ENCODE measurements around the gene KAT8. TPM values are rescaled to one million over a fixed set of nuclear protein-coding genes. Genes with fewer than 3 reads are reported as not detected.

Gene KAT8
- total and polyA plus RNA-seq, 9 of the 15 experiments (the other 6 are each of a cell fraction or from before 2014, with no cell fraction given): 10.0 to 98.5 (median 76.4) TPM

DNA sequence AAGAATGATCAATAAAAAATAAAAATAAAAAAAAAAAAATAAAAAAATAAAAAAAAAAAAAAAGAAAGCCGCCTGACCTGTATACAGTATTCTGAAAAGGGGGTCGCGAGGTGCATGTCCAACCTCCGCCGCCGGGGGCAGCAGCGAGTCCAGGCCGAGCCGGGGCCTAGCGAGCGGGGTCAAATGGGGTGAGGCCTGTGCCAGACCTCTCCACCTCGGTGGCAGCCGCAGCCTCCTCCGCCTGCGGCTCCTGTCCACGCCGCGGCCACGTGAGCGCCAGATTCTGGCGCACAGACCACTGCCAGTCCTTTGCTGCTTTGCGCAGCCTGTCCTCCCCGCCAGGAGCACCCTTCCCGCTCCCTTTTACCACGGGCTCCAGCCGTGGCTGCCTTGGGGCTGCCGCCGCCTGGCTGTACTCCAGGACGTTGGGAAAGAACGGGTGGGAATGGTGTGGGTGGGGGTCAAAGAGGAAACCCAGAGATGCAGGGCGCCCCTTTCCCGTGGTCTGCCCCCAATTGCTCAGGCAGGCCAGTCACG, 11.7 kb upstream of the KAT8 start (continued):
- TF ChIP-seq, protein P1, sequence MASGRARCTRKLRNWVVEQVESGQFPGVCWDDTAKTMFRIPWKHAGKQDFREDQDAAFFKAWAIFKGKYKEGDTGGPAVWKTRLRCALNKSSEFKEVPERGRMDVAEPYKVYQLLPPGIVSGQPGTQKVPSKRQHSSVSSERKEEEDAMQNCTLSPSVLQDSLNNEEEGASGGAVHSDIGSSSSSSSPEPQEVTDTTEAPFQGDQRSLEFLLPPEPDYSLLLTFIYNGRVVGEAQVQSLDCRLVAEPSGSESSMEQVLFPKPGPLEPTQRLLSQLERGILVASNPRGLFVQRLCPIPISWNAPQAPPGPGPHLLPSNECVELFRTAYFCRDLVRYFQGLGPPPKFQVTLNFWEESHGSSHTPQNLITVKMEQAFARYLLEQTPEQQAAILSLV (tag; IDR thresholded peaks at IDR 0.05): no peak
- TF ChIP-seq PRPF4 (IDR thresholded peaks at IDR 0.05; ENCODE audit: insufficient read depth, low read depth, low read length, poor library complexity, severe bottlenecking): no peak
- TF ChIP-seq MAZ (CRISPR knock-in tag; conservative IDR thresholded peaks at IDR 0.05 in 1 of 2, IDR thresholded peaks at IDR 0.05 in 1 of 2): peak; percentile 76
- TF ChIP-seq MCM2 (IDR thresholded peaks at IDR 0.05; ENCODE audit: low read depth): no peak
- 0 out of 2 replicates have a peak, but pooled peaks have one; percentile 46 for TF ChIP-seq CBFB (CRISPR knock-in tag; IDR thresholded peaks at IDR 0.05)
- no peak for TF ChIP-seq GATA2 (CRISPR knock-in tag; IDR thresholded peaks at IDR 0.05)
- TF ChIP-seq NFIX (CRISPR knock-in tag; IDR thresholded peaks at IDR 0.05; ENCODE audit: low read depth): no peak
- TF ChIP-seq, protein P2, sequence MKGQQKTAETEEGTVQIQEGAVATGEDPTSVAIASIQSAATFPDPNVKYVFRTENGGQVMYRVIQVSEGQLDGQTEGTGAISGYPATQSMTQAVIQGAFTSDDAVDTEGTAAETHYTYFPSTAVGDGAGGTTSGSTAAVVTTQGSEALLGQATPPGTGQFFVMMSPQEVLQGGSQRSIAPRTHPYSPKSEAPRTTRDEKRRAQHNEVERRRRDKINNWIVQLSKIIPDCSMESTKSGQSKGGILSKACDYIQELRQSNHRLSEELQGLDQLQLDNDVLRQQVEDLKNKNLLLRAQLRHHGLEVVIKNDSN (CRISPR knock-in tag; IDR thresholded peaks at IDR 0.05): peak; percentile 82
- 0 out of 2 replicates have a peak, but pooled peaks have one; percentile 20 for TF ChIP-seq MEF2D (tag; conservative IDR thresholded peaks at IDR 0.05; ENCODE audit: low read depth)
- no peak for TF ChIP-seq DIDO1 (tag; IDR thresholded peaks at IDR 0.05; ENCODE audit: low read depth)
- TF ChIP-seq, protein P3, sequence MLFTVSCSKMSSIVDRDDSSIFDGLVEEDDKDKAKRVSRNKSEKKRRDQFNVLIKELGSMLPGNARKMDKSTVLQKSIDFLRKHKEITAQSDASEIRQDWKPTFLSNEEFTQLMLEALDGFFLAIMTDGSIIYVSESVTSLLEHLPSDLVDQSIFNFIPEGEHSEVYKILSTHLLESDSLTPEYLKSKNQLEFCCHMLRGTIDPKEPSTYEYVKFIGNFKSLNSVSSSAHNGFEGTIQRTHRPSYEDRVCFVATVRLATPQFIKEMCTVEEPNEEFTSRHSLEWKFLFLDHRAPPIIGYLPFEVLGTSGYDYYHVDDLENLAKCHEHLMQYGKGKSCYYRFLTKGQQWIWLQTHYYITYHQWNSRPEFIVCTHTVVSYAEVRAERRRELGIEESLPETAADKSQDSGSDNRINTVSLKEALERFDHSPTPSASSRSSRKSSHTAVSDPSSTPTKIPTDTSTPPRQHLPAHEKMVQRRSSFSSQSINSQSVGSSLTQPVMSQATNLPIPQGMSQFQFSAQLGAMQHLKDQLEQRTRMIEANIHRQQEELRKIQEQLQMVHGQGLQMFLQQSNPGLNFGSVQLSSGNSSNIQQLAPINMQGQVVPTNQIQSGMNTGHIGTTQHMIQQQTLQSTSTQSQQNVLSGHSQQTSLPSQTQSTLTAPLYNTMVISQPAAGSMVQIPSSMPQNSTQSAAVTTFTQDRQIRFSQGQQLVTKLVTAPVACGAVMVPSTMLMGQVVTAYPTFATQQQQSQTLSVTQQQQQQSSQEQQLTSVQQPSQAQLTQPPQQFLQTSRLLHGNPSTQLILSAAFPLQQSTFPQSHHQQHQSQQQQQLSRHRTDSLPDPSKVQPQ (CRISPR knock-in tag; IDR thresholded peaks at IDR 0.05; ENCODE audit: borderline replicate concordance): no peak
- TF ChIP-seq RBM34 (IDR thresholded peaks at IDR 0.05; ENCODE audit: borderline replicate concordance, insufficient read depth, low read length): no peak
- peak; percentile 40 for TF ChIP-seq POLR2B (IDR thresholded peaks at IDR 0.05; ENCODE audit: low read depth, partially characterized antibody)
- TF ChIP-seq SMARCA4 (IDR thresholded peaks at IDR 0.05): no peak
- peak; percentile 90; the same call in 1 of the 2 replicates for TF ChIP-seq GATAD2B (IDR thresholded peaks at IDR 0.05; ENCODE audit: borderline replicate concordance)
- TF ChIP-seq ZBTB17 (CRISPR knock-in tag; IDR thresholded peaks at IDR 0.05): peak; percentile 47; the same call in 1 of the 2 replicates
- TF ChIP-seq DDX20 (tag; IDR thresholded peaks at IDR 0.05; ENCODE audit: low read depth): no peak
- no peak for TF ChIP-seq NR2F6 (CRISPR knock-in tag; IDR thresholded peaks at IDR 0.05)
- TF ChIP-seq, protein P4, sequence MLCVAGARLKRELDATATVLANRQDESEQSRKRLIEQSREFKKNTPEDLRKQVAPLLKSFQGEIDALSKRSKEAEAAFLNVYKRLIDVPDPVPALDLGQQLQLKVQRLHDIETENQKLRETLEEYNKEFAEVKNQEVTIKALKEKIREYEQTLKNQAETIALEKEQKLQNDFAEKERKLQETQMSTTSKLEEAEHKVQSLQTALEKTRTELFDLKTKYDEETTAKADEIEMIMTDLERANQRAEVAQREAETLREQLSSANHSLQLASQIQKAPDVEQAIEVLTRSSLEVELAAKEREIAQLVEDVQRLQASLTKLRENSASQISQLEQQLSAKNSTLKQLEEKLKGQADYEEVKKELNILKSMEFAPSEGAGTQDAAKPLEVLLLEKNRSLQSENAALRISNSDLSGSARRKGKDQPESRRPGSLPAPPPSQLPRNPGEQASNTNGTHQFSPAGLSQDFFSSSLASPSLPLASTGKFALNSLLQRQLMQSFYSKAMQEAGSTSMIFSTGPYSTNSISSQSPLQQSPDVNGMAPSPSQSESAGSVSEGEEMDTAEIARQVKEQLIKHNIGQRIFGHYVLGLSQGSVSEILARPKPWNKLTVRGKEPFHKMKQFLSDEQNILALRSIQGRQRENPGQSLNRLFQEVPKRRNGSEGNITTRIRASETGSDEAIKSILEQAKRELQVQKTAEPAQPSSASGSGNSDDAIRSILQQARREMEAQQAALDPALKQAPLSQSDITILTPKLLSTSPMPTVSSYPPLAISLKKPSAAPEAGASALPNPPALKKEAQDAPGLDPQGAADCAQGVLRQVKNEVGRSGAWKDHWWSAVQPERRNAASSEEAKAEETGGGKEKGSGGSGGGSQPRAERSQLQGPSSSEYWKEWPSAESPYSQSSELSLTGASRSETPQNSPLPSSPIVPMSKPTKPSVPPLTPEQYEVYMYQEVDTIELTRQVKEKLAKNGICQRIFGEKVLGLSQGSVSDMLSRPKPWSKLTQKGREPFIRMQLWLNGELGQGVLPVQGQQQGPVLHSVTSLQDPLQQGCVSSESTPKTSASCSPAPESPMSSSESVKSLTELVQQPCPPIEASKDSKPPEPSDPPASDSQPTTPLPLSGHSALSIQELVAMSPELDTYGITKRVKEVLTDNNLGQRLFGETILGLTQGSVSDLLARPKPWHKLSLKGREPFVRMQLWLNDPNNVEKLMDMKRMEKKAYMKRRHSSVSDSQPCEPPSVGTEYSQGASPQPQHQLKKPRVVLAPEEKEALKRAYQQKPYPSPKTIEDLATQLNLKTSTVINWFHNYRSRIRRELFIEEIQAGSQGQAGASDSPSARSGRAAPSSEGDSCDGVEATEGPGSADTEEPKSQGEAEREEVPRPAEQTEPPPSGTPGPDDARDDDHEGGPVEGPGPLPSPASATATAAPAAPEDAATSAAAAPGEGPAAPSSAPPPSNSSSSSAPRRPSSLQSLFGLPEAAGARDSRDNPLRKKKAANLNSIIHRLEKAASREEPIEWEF (CRISPR knock-in tag; IDR thresholded peaks at IDR 0.05): no peak
